GM19328 (cell line): ENCODE data around the gene ARAP2.

Experiments used
- ATAC-seq: cut with Tn5 transposase; IDR thresholded peaks from one replicate; pipeline ENCODE4 v1.9.1; 2021; ENCODE audit warnings: mild to moderate bottlenecking, moderate library complexity; ENCODE audit not compliant: unreplicated experiment

The ARAP2 gene

DNA sequence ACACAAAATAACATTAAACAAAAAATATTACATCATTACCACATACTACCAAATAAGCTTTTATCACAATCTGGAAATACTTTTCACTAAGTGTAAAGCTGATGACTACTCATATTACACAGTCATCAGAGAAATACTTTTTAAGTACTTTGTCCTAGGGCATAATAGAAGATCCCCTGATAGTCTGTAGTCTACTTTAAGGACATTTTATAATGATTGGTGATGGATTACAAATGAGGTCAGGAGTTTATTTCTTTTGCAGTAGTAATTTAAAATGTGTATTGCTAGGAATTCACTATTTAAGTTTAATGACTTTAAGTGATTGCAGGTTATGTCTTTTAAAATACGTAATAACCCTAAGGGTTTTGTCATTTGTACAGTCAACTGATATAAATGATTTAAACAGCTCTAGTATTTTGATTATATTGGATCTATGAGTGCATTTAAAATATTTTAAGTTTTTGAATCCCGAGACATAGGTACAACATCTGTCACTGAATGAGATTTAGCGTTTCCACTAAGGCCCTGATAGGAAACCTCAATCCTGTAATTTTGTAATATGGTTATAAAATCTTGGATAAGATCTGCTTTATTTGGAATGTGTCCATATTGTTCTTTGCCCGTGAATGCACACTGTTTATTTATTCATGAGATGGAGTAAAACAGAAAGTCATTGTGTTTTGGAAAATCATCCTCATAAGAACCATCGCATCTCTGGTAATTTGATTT is 189.5 kb downstream of the ARAP2 start:
- no peak for ATAC-seq

DNA sequence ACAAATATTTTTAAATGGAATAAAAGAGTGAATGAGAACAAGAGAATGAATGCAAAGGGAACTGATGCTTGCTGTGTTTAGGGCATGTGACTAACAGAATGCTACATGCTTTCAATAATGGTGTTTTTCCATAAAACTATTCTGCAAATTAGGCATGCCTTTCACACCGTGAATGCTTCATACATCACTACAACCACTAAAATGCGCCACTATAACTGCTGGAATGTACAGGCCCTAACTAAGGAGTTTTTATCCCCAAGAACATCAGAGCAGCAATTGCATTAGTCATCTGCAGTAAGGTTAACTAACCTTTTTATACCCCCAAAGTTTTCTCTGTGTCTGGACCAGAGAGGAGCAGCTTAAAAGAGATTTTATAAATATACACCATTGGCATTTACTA is 190.4 kb downstream of the ARAP2 start:
- no peak for ATAC-seq

DNA sequence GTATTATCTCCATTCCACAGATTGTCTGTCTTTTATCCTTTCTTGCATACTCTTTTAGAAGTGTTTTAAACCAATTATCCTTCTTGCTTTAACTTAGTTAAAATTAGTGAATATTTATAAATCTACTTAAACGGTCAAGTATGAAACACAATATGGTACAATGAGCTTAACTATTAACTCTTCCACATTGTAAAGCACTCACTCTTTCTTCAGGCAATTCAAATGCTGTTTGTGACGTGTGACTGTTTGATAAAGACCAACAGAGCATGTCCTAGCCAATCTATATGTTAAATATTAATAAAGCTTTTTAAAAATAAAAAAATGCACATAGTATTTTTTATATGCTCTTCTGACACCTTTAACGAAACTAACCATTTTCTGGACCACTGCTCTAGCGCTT is 192.7 kb downstream of the ARAP2 start:
- no peak for ATAC-seq

DNA sequence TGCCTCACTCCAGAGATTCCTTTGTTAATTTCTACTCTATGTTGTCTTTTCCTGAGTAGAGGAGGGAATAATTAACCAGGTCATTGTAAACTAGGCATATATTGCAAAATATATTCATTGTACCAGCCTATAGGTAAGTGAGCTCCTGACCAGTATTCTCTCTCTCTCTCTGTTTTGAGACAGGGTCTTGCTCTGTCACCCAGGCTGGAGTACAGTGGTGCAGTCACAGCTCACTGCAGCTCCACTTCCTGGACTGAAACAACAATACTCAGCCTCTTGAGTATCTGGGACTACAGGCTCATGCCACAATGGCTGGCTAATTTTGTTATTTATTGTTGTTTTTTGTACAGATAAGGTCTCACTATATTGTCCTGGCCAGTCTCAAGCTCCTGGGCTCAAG is 198.3 kb downstream of the ARAP2 start:
- no peak for ATAC-seq

DNA sequence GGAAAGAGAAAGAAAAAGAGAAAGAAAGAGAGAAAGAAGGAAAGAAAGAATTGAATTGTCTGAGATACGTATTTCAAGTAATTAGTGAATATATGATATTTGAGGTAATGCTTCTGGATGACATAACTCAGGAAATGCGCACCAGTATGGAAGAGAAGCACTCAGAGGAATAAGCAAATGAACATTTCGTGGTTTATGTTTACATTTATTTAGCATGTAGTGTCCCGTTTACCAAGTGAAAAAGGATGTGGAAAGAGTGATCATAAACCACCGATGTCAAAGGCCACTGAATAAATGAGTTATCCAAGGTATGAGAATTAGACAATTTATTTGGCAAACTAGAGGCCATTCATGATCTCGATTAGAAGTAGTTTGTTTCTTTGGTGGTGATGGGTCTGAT is 200.4 kb downstream of the ARAP2 start:
- ATAC-seq: no peak

DNA sequence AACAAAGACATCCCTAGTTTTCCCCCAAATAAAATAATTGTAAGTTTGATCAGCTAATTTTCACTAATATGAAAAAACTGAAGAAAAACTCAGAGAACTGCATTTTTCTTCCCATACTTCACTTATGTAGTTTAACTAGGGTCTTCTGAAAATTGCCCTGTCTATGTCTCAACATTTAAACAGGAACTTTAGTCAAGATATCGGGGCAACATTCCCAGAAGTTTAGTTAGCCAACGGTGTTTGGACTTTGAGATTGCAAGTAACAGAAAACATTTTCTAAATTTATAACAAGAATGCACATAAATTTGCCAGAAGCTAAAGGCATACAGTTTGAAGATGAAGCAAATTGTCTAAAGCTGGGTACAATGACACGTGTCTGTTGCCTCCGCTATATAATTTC is 201.1 kb downstream of the ARAP2 start:
- no peak for ATAC-seq

DNA sequence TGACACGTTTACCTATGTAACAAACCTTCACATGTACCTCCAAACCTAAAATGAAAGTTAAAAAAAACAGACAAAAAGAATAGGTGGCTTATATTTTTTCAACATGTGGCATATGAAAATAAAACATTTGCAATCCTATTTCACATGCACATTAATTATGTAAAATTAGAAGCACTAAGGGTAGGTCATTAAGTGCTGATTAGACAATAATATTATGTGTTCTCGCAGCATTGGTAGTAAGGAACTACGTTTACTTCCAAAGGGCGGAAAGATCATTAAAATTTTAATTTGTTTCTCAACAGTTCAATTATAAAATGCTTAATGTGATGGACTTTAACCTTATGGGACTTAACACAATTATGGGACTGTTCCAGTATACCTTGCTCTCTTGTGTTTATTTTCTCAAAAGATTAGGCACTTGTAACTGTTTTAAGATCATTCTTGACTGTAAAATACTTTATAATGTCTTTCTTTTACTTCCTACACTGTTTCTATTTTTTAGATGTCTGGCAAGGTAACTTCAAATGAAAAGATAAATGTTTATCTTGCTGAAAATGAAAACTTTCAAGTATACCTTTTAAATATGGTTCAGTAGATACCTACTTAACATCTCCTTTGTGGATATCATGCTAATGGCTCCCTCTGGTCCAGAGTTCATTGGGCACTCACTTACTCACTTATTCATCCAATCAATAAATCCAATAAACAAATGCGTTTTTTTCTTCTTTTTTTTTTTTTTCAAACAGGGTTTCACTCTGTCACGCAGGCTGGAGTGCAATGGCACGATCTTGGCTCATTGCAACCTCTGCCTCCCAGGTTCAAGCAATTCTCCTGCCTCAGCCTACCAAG is 202.0 kb downstream of the ARAP2 start:
- ATAC-seq: no peak

DNA sequence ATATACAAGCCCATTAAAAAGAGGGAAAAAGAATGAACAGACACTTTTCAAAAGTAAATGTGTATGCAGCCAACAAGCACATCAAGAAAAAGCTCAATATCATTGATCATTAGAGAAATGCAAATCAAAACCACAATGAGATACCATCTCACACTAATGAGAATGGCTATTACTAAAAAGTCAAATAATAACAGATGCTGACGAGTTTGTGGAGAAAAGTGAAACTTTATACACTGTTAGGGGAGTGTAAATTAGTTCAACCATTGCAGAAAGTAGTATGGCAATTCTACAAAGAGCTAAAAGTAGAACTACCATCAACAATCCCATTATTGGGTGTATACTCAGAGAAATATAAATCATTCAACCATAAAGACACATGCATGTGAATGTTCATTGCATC is 203.0 kb downstream of the ARAP2 start:
- no peak for ATAC-seq

DNA sequence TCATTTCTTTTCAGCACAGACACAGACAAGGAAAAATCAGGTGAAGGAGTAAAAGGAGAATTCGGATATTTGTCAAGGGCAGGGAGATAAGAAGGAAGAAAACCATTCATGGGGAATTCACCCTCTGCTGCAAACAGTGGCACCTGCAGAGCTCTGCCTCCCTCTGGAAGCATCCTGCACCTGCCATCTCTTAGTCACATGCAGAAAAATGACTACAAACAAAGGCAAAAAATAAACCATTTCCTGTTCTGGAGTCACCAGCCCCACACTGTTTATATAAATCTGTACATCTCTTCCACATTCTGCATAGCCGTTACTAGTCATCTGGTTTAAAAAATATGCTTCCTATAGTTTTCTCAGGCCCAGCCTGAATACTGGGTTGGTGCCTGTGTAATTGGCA is 205.3 kb downstream of the ARAP2 start:
- no peak for ATAC-seq

DNA sequence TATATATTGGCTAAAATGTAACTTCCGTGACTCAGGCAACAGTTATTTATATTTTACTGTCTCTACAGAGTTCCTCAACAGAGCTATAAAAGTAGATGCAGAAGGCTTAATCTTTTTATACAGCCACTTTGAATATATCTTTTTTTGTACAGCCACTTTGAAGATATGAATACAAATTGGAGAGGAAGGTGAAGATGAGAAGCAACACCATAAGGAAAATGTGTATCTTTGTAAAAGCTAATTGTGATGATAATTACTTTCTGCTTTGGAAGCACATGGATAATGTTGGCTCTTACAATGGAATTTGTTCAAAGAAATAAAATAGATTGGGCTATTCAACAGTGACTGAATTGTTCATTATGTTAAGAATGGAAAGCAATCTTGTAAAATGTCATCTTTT is 205.8 kb downstream of the ARAP2 start:
- ATAC-seq: no peak

DNA sequence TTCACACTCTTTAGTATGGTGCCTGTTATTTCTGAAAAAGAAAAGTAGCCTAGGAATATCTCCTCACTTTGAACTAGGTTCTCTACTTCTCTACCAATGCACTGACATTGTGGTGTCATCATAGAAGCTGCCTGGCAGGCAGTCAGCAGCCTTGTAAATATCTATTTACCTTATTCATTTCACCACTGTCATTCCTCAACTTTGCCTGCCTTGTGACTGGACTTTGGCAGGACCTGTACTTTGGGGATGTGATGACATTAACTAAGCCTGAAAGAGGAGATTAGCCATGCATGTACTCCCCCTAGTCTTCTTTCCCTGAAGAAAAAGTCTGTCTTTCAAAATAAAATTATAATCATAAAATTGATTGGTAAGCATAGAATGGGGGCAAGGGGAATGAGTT is 207.2 kb downstream of the ARAP2 start:
- no peak for ATAC-seq

DNA sequence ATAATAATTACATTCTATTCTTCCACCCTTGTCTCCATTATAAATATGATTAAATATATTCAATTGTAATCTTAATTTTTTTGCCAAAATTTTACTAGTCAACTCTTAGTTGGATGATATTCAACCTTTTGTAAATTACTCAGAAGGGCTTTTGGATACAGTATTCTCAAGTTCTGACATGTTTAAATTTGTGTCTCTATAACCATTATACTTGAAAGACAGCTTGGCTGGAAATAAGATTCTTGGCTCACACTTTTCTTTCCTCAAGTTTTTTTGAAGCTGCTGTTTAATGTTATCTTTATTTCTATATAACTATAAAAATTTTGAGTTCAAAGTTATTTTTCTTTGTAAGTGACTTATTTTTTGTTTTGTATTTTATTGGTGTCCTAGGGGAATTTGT is 214.4 kb downstream of the ARAP2 start:
- ATAC-seq: no peak

DNA sequence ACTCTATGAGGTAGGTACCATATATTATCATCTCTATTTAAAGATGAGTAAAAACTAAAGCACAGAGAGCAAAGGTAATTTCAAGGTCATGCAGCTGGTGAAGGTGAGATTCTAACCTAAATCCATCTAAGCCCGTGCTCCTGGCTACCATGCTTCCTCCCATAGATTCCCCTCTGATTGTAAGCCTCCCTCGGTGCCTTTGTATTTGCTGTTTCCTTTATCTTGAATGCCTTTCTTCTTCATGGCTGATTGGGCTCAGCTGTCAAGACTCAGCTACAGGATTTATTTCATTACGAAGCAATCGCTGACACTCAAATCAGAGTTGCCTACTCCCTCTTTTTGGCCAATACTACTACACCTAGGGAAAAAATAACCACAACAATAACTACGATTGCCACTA is 217.1 kb downstream of the ARAP2 start:
- no peak for ATAC-seq

DNA sequence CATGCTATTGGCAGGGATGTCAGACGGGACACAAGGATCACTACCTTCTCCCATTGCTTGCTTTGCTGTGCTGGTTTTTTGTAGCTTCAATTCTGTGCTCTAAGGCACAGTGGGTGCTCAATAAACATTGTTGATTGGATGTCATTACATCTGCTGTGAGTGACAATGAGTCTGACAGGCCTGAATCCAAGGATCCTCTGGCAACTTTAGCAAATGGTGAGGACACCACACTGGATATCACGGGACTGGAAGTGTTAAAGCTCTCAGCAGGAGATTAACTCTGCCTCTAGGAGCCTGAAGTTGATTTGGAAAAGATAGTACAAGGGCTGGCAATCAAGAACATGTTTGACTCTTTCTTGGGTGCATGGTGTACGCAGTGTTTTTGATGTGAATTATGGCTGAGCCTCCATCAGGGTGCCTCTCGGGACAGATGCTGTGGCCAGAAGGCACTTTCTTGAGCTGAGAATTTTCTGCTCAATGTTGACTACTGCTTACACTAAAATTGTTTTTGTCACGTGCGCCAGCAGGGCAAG is 217.9 kb downstream of the ARAP2 start:
- ATAC-seq: no peak

DNA sequence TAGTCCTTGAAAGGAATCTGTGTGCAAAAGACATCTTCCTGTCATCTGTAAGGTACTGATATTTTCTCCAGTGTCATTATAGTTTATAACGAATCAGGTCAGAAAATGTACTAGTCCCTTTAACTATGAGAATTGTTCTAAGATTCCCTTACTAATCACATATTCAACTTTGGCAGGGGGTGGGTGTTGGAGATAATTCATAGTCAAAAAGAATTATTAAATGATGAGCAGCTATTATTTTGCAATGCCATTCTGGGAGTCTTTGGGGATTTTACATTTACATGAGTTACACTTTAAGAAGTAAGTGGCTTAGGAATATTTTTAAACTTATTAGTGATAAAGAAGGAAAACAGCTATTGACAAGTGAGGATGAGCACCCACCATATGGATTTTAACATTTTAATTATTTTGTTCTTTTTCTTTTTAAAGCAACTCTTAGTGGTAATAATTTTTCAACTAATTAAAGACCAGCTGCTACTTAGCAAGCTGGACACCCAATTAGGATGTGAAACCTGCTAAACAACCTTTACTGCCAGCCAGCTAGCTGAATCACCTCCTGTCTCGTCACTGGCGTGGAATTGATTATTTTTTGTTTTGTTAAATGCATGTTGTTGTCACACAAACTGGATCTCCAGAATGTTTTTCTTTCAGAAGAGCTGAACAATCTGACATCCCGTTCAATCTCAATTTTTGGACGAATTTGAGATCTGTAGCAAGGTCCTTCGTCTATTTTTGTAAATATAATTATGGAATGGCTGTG is 219.2 kb downstream of the ARAP2 start:
- no peak for ATAC-seq

DNA sequence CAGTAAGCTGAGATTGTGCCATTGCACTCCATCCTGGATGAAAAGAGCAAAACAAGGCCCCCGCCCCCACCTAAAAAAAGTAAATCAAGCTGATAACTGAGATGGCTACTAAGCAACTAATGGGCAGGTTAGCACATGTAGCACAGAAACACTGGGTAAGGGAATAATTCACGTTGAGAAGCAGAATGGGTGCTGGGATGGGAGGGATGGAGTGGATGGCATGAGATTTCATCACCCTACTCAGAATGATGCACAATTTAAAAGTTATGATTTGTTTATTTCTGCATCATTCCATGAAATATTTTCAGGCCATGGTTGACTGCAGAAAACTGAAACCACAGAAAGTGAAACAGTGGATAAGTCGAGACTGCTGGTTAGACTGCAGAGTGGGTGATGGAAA is 224.0 kb downstream of the ARAP2 start:
- ATAC-seq: no peak
